K562 (cell line): Measurements from ENCODE around the gene ZNF668. TPM values are rescaled to one million over a fixed set of nuclear protein-coding genes. Genes with fewer than 3 reads are reported as not detected.
A peak's percentile ranks its signal among the peaks of the same experiment; 100 is the strongest.

ENCODE experiments used
- ATAC-seq: fragments of 200-7000 bp; cut with Tn5 transposase; 3 replicates; pipeline ENCODE4 v1.9.1; 2020; ENCODE audit warnings: moderate library complexity
- BruUV-seq: library from RNA; stranded (reverse); fragments of 400-500 nt; replicated peaks from 2 replicates; lab custom pipeline; 2021; lab: Mats Ljungman, UMichigan
- CTCF ChIA-PET: fragments of 300-600 bp; formaldehyde crosslinking; extraction: SDS; loops from one replicate; lab custom pipeline; 2021; ENCODE audit warnings: low intra/inter-chr PET ratio; lab: Yijun Ruan, JAX
- POLR2A ChIA-PET: fragments of 300-600, 350-650 bp; sonication (Branson Sonifier 250); formaldehyde crosslinking; extraction: SDS; loops from one replicate; lab custom pipeline; 2021; ENCODE audit warnings: antibody characterized with exemption, inconsistent platforms; lab: Yijun Ruan, JAX
- DNase-seq, 4 experiments: peaks; one replicate each; pipeline versions ENCODE4 v3.0.0 to v3.0.0-alpha.2; 2011 to 2018; ENCODE audit warnings: low spot score in 3 of 4, mixed read lengths in 3 of 4; ENCODE audit errors: extremely low read depth in 1 of 4
- FAIRE-seq: peaks from 2 replicates; lab custom pipeline; 2011; peaks lifted over from hg19 to GRCh38; lab: Jason Lieb, UNC
- H2AFZ ChIP-seq: 2 replicates; pipeline ENCODE4 v1.6.0; 2011; ENCODE audit warnings: low read depth, low read length, control low read depth, inconsistent platforms
- H3K27ac ChIP-seq: fragments of 200-600 bp; 3 replicates; pipeline ENCODE4 v1.8.0; 2011; ENCODE audit warnings: low read depth, mild to moderate bottlenecking, control low read depth, inconsistent platforms, low read length, moderate library complexity, mixed read lengths; ENCODE audit errors: extremely low read depth
- H3K27me3 ChIP-seq, 2 experiments: fragments of 300-600 bp in 1 of 2; 2 replicates in 1 of 2; 3 replicates in 1 of 2; pipeline versions ENCODE4 v1.6.0 to v1.8.0; 2011; ENCODE audit warnings: inconsistent platforms in 2 of 2, low read length in 2 of 2, mild to moderate bottlenecking in 1 of 2, mixed read lengths in 1 of 2, moderate library complexity in 1 of 2; ENCODE audit not compliant: control insufficient read depth in 2 of 2, insufficient read depth in 2 of 2
- H3K36me3 ChIP-seq: fragments of 300-600 bp; 3 replicates; pipeline ENCODE4 v1.8.0; 2011; ENCODE audit warnings: mild to moderate bottlenecking, low read length, inconsistent platforms; ENCODE audit not compliant: control insufficient read depth, insufficient read depth
- H3K4me1 ChIP-seq, 2 experiments: fragments of 200-600 bp in 1 of 2; replicated peaks in 1 of 2; 2 replicates in 1 of 2; 3 replicates in 1 of 2; pipeline versions ENCODE4 v1.5.1 to v1.8.0; 2011; ENCODE audit warnings: inconsistent platforms in 2 of 2, low read length in 2 of 2, mild to moderate bottlenecking in 1 of 2, mixed read lengths in 1 of 2, moderate library complexity in 1 of 2; ENCODE audit not compliant: control insufficient read depth in 2 of 2, insufficient read depth in 2 of 2
- H3K4me2 ChIP-seq: 2 replicates; pipeline ENCODE4 v1.6.1; 2011; ENCODE audit warnings: low read length, control low read depth, inconsistent platforms, mixed read lengths; ENCODE audit not compliant: insufficient read depth
- H3K4me3 ChIP-seq: fragments of 200-600 bp; sonication (generic), shearing (Covaris generic); 2 replicates; pipeline ENCODE4 v1.5.1; 2016; ENCODE audit warnings: control low read depth, inconsistent platforms
- H3K79me2 ChIP-seq: fragments of 200-600 bp; 3 replicates; pipeline ENCODE4 v1.8.0; 2011; ENCODE audit warnings: low read length, inconsistent platforms; ENCODE audit not compliant: control insufficient read depth, insufficient read depth
- H3K9ac ChIP-seq, 2 experiments: 2 replicates each; pipeline versions ENCODE4 v1.6.0 to v1.6.1; 2011; ENCODE audit warnings: low read depth in 2 of 2, low read length in 2 of 2, control low read depth in 1 of 2, inconsistent platforms in 1 of 2, mild to moderate bottlenecking in 1 of 2, mixed read lengths in 1 of 2; ENCODE audit not compliant: insufficient read depth in 1 of 2
- H3K9me1 ChIP-seq: one replicate; pipeline ENCODE4 v1.6.0; 2011; ENCODE audit warnings: inconsistent platforms, mild to moderate bottlenecking, low read length, moderate library complexity; ENCODE audit not compliant: control insufficient read depth, insufficient read depth
- H3K9me3 ChIP-seq: replicated peaks from 2 replicates; pipeline ENCODE4 v1.5.1; 2011; ENCODE audit warnings: low read depth, low read length, inconsistent platforms; ENCODE audit not compliant: control insufficient read depth, insufficient read depth
- H4K20me1 ChIP-seq: replicated peaks from 2 replicates; pipeline ENCODE4 v1.6.1; 2011; ENCODE audit warnings: low read length, inconsistent platforms, mixed read lengths; ENCODE audit not compliant: control insufficient read depth, insufficient read depth
- CLOCK ChIP-seq: fragments of 250-450 bp; sonication (Bioruptor Pico); IDR thresholded peaks from 2 replicates; pipeline ENCODE4 v1.4.0; 2020; ENCODE audit warnings: mild to moderate bottlenecking, moderate library complexity, borderline replicate concordance
- NCOA6 ChIP-seq: fragments of 450-650 bp; IDR thresholded peaks from 2 replicates; pipeline ENCODE4 v1.6.1; 2017; ENCODE audit warnings: mild to moderate bottlenecking
- POLR2AphosphoS2 ChIP-seq: IDR thresholded peaks from 2 replicates; pipeline ENCODE4 v1.6.1; 2012; ENCODE audit warnings: low read length, improper control_type of control experiment
- POLR2B ChIP-seq: fragments of 450-650 bp; IDR thresholded peaks from 2 replicates; pipeline ENCODE4 v1.6.1; 2018; ENCODE audit warnings: low read depth; ENCODE audit not compliant: partially characterized antibody
- RFX5 ChIP-seq: IDR thresholded peaks from 2 replicates; pipeline ENCODE4 v1.6.1; 2011; ENCODE audit warnings: low read depth, mild to moderate bottlenecking, improper control_type of control experiment, low read length
- SAP30 ChIP-seq: fragments of 200-600 bp; sonication (generic); IDR thresholded peaks from 2 replicates; pipeline ENCODE4 v1.6.1; 2012; ENCODE audit warnings: borderline replicate concordance, low read depth, mild to moderate bottlenecking, moderate library complexity, low read length, control low read depth, inconsistent platforms; ENCODE audit not compliant: insufficient read depth, poor library complexity, severe bottlenecking
- TSC22D4 ChIP-seq: fragments of 450-650 bp; IDR thresholded peaks from 2 replicates; pipeline ENCODE4 v1.6.1; 2016; ENCODE audit warnings: missing genetic modification characterization, missing biosample characterization, control low read depth
- ZNF174 ChIP-seq: fragments of 250-450 bp; sonication (Bioruptor Pico); IDR thresholded peaks from 2 replicates; pipeline ENCODE4 v1.4.0; 2020; ENCODE audit warnings: mild to moderate bottlenecking
- ZNF695 ChIP-seq: fragments of 450-650 bp; formaldehyde crosslinking; IDR thresholded peaks from 2 replicates; pipeline ENCODE4 v1.4.0; 2020; ENCODE audit warnings: mild to moderate bottlenecking, moderate library complexity
- WGBS: fragments of 100-300 bp; shearing (Covaris generic); methylation state at CpG from one replicate; pipeline ENCODE4 v1.1.6; 2016; ENCODE audit warnings: low coverage, mixed read lengths; ENCODE audit not compliant: insufficient coverage; ENCODE audit errors: missing lambda C conversion rate; 5-methylcytosine and 5-hydroxymethylcytosine counted together
- in situ Hi-C: fragments of 300-500 bp; cut with MboI; formaldehyde crosslinking; loops from 4 replicates; pipeline ENCODE4 v1.15.0; 2018; ENCODE audit warnings: inconsistent platforms, mixed read lengths
- intact Hi-C: fragments of 100-400 bp; cut with micrococcal nuclease; formaldehyde crosslinking; loops from 2 replicates; pipeline ENCODE4 v1.14.2; 2022
- polyA plus RNA-seq, 8 experiments: library from polyadenylated mRNA; depleted of rRNA in 4 of 8; stranded (reverse) in 5 of 8; unstranded in 3 of 8; fragments of >200 nt; fragmentation: Nextera tagmentation in 2 of 8; fragmentation: Illumina TruSeq in 1 of 8; extraction: Ambion mirVana in 2 of 8; extraction: Trizol in 1 of 8; gene quantifications; 2 replicates each; pipeline versions ENCODE4 v1.2.1 to v1.2.3, GENCODE V29; 2011 to 2014; ENCODE audit warnings: inconsistent platforms in 1 of 8, missing spikeins in 1 of 8
- total RNA-seq, 7 experiments: library from RNA; depleted of rRNA in 6 of 7; stranded (reverse); fragments of >200 nt in 6 of 7; fragmentation: Illumina TruSeq in 2 of 7; extraction: Trizol in 2 of 7; gene quantifications; 2 replicates each; pipeline versions ENCODE4 v1.2.1 to v1.2.3, GENCODE V29; 2011 to 2021; ENCODE audit warnings: low replicate concordance in 1 of 7
- TF ChIP-seq, protein P1 (sequence below): conservative IDR thresholded peaks from 2 replicates; pipeline ENCODE4 v1.6.1; 2011; ENCODE audit warnings: low read depth, mild to moderate bottlenecking, low read length; ENCODE audit not compliant: control insufficient read depth
- TF ChIP-seq, protein P2 (sequence below): fragments of 450-650 bp; IDR thresholded peaks from 2 replicates; pipeline ENCODE4 v1.6.1; 2016; ENCODE audit warnings: borderline replicate concordance
- TF ChIP-seq, protein P3 (sequence below): sonication (generic); formaldehyde crosslinking; IDR thresholded peaks from 2 replicates; pipeline ENCODE4 v1.8.1; 2023; ENCODE audit warnings: mild to moderate bottlenecking, missing genetic modification reagents, moderate library complexity

The ZNF668 gene
- total and polyA plus RNA-seq, 9 of the 15 experiments (the other 6 are each of a cell fraction or from before 2014, with no cell fraction given): 0.04 to 15.3 (median 3.8) TPM; not detected in 1

GRCh38 chr16:31083556-31083955 lies 9.5 kb upstream of the ZNF668 start (continued):
- no peak for TF ChIP-seq CLOCK (CRISPR knock-in tag)
- TF ChIP-seq ZNF695 (CRISPR knock-in tag): no peak
- no peak for TF ChIP-seq ZNF174 (CRISPR knock-in tag)
- TF ChIP-seq POLR2AphosphoS2: peak; percentile 19; the same call in 1 of the 2 replicates
- TF ChIP-seq TSC22D4 (tag): no peak
- TF ChIP-seq RFX5: no peak

DNA sequence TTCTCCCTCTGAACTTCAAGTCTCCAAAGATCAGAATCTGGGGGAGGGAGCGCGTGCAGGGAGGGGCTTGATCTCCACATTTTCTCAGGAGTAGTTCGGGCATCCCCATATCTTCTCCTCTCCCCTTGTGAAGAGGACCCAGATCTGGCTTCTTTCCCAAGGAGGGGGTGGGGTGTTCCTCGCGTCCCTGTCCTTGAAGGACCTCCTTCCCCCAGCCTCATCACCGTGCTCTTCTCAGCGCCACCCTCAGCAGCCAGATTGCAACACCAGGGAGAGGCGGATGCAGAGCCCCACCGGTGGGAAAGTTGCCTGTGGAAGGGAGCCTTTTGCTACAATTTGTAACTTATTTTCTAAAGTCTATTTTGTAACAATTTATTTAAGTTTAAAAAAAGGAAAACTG lies 9.0 kb upstream of the ZNF668 start:
- in situ Hi-C loops (no loop called here), intact Hi-C loops (no loop called here)
- ChIA-PET POLR2A (interaction anchor here (0.8 to 2.5 kb wide), 4 partner anchors 9 to 97 kb away, joined by 3 to 15 read pairs (median 4); partner anchors contain the start of genes VKORC1 and ZNF668), CTCF (no interaction called here)
- no peak overlapping the region for H2AFZ ChIP-seq
- H3K36me3 ChIP-seq: peaks cover 67% of the 10 kb centered on the region; the same call in 2 of the 3 replicates
- peak in 2 of 4 experiments; percentile 20 to 45 for DNase-seq
- no peaks in the 10 kb centered on the region for H3K27me3 ChIP-seq
- ATAC-seq: peak; percentile 24
- no peaks in the 10 kb centered on the region for H3K9me1 ChIP-seq
- 38% methylated on average over 6 of the region's 9 CpGs for WGBS
- BruUV-seq: no TSS peak
- no peak overlapping the region for H3K4me2 ChIP-seq
- no peaks in the 10 kb centered on the region for H3K9me3 ChIP-seq
- FAIRE-seq: no peak
- no peak overlapping the region for H3K27ac ChIP-seq
- H3K4me1 ChIP-seq: peaks cover 0 to 79% of the 10 kb centered on the region in 2 experiments; a peak in 3 of 5 replicates
- peaks cover 7% of the 10 kb centered on the region; the same call in 2 of the 3 replicates for H3K79me2 ChIP-seq
- no peak overlapping the region for H3K4me3 ChIP-seq
- H3K9ac ChIP-seq: peak overlapping the region in 1 of 2 experiments; percentile 37; a peak in 1 of 4 replicates
- 0 out of 2 replicates have a peak, but pooled peaks cover 5% of the 10 kb centered on the region for H4K20me1 ChIP-seq
- TF ChIP-seq, protein P1, sequence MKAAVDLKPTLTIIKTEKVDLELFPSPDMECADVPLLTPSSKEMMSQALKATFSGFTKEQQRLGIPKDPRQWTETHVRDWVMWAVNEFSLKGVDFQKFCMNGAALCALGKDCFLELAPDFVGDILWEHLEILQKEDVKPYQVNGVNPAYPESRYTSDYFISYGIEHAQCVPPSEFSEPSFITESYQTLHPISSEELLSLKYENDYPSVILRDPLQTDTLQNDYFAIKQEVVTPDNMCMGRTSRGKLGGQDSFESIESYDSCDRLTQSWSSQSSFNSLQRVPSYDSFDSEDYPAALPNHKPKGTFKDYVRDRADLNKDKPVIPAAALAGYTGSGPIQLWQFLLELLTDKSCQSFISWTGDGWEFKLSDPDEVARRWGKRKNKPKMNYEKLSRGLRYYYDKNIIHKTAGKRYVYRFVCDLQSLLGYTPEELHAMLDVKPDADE: no peak
- TF ChIP-seq, protein P2, sequence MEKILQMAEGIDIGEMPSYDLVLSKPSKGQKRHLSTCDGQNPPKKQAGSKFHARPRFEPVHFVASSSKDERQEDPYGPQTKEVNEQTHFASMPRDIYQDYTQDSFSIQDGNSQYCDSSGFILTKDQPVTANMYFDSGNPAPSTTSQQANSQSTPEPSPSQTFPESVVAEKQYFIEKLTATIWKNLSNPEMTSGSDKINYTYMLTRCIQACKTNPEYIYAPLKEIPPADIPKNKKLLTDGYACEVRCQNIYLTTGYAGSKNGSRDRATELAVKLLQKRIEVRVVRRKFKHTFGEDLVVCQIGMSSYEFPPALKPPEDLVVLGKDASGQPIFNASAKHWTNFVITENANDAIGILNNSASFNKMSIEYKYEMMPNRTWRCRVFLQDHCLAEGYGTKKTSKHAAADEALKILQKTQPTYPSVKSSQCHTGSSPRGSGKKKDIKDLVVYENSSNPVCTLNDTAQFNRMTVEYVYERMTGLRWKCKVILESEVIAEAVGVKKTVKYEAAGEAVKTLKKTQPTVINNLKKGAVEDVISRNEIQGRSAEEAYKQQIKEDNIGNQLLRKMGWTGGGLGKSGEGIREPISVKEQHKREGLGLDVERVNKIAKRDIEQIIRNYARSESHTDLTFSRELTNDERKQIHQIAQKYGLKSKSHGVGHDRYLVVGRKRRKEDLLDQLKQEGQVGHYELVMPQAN: no peak
- TF ChIP-seq NCOA6: no peak
- TF ChIP-seq POLR2B: peak; percentile 2
- TF ChIP-seq, protein P3, sequence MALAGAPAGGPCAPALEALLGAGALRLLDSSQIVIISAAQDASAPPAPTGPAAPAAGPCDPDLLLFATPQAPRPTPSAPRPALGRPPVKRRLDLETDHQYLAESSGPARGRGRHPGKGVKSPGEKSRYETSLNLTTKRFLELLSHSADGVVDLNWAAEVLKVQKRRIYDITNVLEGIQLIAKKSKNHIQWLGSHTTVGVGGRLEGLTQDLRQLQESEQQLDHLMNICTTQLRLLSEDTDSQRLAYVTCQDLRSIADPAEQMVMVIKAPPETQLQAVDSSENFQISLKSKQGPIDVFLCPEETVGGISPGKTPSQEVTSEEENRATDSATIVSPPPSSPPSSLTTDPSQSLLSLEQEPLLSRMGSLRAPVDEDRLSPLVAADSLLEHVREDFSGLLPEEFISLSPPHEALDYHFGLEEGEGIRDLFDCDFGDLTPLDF (CRISPR knock-in tag): no peak
- no peak for TF ChIP-seq SAP30
